Panc1 (cell line): Measurements from ENCODE around the gene LRP3. TPM values are rescaled to one million over a fixed set of nuclear protein-coding genes. Genes with fewer than 3 reads are reported as not detected.
"Not testable (repeated sequence)": the region's sequence is repeated elsewhere in the genome, so short reads cannot be mapped to it uniquely, and the experiment has no call there.

Source experiments
- ATAC-seq: fragments of 200-7000 bp; cut with Tn5 transposase; 2 replicates; pipeline ENCODE4 v1.9.1; 2020; ENCODE audit warnings: mild to moderate bottlenecking, moderate library complexity
- BruUV-seq: library from RNA; stranded (reverse); fragments of 400-500 nt; replicated peaks from 2 replicates; lab custom pipeline; 2021; lab: Mats Ljungman, UMichigan
- CTCF ChIA-PET: fragments of 300-600 bp; sonication (Branson Sonifier 250); formaldehyde crosslinking; loops from one replicate; lab custom pipeline; 2022; ENCODE audit warnings: antibody characterized with exemption; lab: Charles Lee
- POLR2A ChIA-PET: fragments of 300-600 bp; sonication (Branson Sonifier 250); formaldehyde crosslinking; loops from one replicate; lab custom pipeline; 2022; ENCODE audit warnings: antibody characterized with exemption; lab: Charles Lee
- DNase-seq: peaks from one replicate; pipeline ENCODE4 v3.0.0-alpha.2; 2010; ENCODE audit warnings: low read depth, low spot score
- H3K27ac ChIP-seq: 2 replicates; pipeline ENCODE4 v1.5.1; 2011; ENCODE audit warnings: mild to moderate bottlenecking, low read length, inconsistent platforms
- H3K27me3 ChIP-seq: fragments of 200-500 bp; sonication (Bioruptor generic); 2 replicates; pipeline ENCODE4 v1.6.0; 2014; ENCODE audit warnings: low read length, inconsistent platforms; ENCODE audit not compliant: control insufficient read depth, insufficient read depth
- H3K36me3 ChIP-seq: fragments of 200-500 bp; sonication (Bioruptor generic); 2 replicates; pipeline ENCODE4 v1.5.1; 2014; ENCODE audit warnings: inconsistent platforms, mild to moderate bottlenecking, low read length, moderate library complexity; ENCODE audit not compliant: control insufficient read depth, insufficient read depth
- H3K4me1 ChIP-seq: 2 replicates; pipeline ENCODE4 v1.5.1; 2011; ENCODE audit warnings: inconsistent platforms, mild to moderate bottlenecking, low read length, moderate library complexity; ENCODE audit not compliant: control insufficient read depth, insufficient read depth
- H3K4me3 ChIP-seq, 2 experiments: 2 replicates each; pipeline ENCODE4 v1.5.1; 2011 to 2012; ENCODE audit warnings: low read depth in 2 of 2, low read length in 2 of 2, mild to moderate bottlenecking in 2 of 2, inconsistent platforms in 1 of 2, moderate library complexity in 1 of 2
- H3K9me3 ChIP-seq: fragments of 200-500 bp; sonication (Bioruptor generic); 2 replicates; pipeline ENCODE4 v1.5.1; 2014; ENCODE audit warnings: low read depth, mild to moderate bottlenecking, inconsistent platforms, low read length, moderate library complexity; ENCODE audit not compliant: control insufficient read depth, insufficient read depth
- POLR2AphosphoS5 ChIP-seq: IDR thresholded peaks from 2 replicates; pipeline ENCODE4 v1.6.1; 2012; ENCODE audit warnings: mild to moderate bottlenecking, low read depth, low read length, moderate library complexity
- REST ChIP-seq, 2 experiments: IDR thresholded peaks; 2 replicates each; pipeline ENCODE4 v1.6.1; 2011 to 2012; ENCODE audit warnings: low read depth in 2 of 2, control low read depth in 1 of 2, low read length in 1 of 2, mild to moderate bottlenecking in 1 of 2, moderate library complexity in 1 of 2; ENCODE audit not compliant: insufficient read depth in 1 of 2
- SIN3A ChIP-seq: IDR thresholded peaks from 2 replicates; pipeline ENCODE4 v1.6.1; 2012; ENCODE audit warnings: low read depth, mild to moderate bottlenecking, low read length, moderate library complexity, borderline replicate concordance; ENCODE audit not compliant: insufficient read depth
- TCF7L2 ChIP-seq: IDR thresholded peaks from 2 replicates; pipeline ENCODE4 v1.6.1; 2011; ENCODE audit warnings: mild to moderate bottlenecking, low read depth, low read length, inconsistent platforms
- in situ Hi-C: cut with HindIII; loops from 2 replicates; pipeline ENCODE4 v1.10.0; 2016; ENCODE audit warnings: low sequenced_read_pairs, low pct_unique_long_range_greater_than_20kb
- intact Hi-C: fragments of 100-400 bp; cut with micrococcal nuclease; formaldehyde crosslinking; loops from one replicate; pipeline ENCODE4 v1.10.0; 2022; ENCODE audit not compliant: unreplicated experiment
- total RNA-seq: library from RNA; stranded (reverse); gene quantifications from one replicate; pipeline ENCODE4 v1.2.1, GENCODE V29; 2021; ENCODE audit not compliant: unreplicated experiment
- TF ChIP-seq, protein P1 (sequence below): fragments of 450-650 bp; IDR thresholded peaks from 2 replicates; pipeline ENCODE4 v1.5.1; 2017; ENCODE audit warnings: mild to moderate bottlenecking

Gene LRP3
- total RNA-seq, 1 experiment from 2014 or later = 28.6 TPM

GRCh38 chr19:33152176-33152575 lies 42.0 kb upstream of the LRP3 start:
- Histone ChIP-seq H3K9me3 (no peaks in the 10 kb centered on the region), H3K4me1 (no peaks in the 10 kb centered on the region), H3K4me3 (no peak overlapping the region), H3K36me3 (no peaks in the 10 kb centered on the region), H3K27ac (no peak overlapping the region), H3K27me3 (no peaks in the 10 kb centered on the region)
- no TSS peak for BruUV-seq
- TF ChIP-seq, protein P1, sequence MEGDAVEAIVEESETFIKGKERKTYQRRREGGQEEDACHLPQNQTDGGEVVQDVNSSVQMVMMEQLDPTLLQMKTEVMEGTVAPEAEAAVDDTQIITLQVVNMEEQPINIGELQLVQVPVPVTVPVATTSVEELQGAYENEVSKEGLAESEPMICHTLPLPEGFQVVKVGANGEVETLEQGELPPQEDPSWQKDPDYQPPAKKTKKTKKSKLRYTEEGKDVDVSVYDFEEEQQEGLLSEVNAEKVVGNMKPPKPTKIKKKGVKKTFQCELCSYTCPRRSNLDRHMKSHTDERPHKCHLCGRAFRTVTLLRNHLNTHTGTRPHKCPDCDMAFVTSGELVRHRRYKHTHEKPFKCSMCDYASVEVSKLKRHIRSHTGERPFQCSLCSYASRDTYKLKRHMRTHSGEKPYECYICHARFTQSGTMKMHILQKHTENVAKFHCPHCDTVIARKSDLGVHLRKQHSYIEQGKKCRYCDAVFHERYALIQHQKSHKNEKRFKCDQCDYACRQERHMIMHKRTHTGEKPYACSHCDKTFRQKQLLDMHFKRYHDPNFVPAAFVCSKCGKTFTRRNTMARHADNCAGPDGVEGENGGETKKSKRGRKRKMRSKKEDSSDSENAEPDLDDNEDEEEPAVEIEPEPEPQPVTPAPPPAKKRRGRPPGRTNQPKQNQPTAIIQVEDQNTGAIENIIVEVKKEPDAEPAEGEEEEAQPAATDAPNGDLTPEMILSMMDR = no peak
- TF ChIP-seq SIN3A (no peak), POLR2AphosphoS5 (no peak), TCF7L2 (no peak), REST (IDR thresholded peaks at IDR 0.05; ENCODE audit: insufficient read depth in 1 of 2, low read depth in 2 of 2, low read length in 1 of 2) (no peak)
- CTCF ChIA-PET = interaction anchor here (0.6 kb wide), 1 partner anchor 471 kb away, joined by 5 read pairs; no protein-coding TSS in a partner anchor
- no peak for DNase-seq
- POLR2A ChIA-PET = interaction anchor here (0.6 kb wide), 1 partner anchor 71 kb away, joined by 8 read pairs; no protein-coding TSS in a partner anchor
- intact Hi-C loops (no loop called here), in situ Hi-C loops (no loop called here)
- ATAC-seq = no peak

DNA sequence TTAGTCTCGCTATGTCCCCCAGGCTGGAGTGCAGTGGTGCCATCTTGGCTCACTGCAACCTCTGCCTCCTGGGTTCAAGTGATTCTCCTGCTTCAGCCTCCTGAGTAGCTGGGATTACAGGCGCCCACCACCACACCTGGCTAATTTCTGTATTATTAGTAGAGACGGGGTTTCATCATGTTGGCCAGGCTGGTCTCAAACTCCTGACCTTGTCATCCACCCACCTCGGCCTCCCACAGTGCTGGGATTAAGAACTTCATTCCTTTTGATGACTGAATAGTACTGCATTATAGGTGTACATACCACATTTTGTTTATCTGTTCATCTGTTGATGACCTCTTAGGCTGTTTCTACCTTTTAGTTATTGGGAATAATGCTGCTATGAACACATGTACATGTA lies 41.5 kb upstream of the LRP3 start:
- H3K27ac ChIP-seq, H3K4me3 ChIP-seq, ATAC-seq, H3K9me3 ChIP-seq, POLR2A ChIA-PET, DNase-seq, BruUV-seq, H3K36me3 ChIP-seq, H3K27me3 ChIP-seq, H3K4me1 ChIP-seq, intact Hi-C loops, in situ Hi-C loops: not testable (repeated sequence)
- CTCF ChIA-PET = interaction anchor here (0.6 kb wide), 1 partner anchor 221 kb away, joined by 3 read pairs; the partner anchor contains the start of gene CEBPG

DNA sequence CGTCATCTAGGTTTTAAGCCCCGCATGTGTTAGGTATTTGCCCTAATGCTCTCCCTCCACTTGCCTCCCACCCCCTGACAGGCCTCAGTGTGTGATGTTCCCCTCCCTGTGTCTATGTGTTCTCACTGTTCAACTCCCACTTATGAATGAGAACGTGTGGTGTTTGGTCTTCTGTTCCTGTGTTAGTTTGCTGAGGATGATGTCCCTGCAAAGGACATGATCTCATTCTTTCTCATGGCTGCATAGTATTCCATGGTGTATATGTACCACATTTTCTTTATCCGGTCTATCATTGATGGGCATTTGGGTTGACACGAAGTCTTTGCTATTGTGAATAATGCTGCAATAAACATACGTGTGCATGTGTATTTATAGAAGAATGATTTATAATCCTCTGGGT lies 39.8 kb upstream of the LRP3 start:
- H3K27me3 ChIP-seq, CTCF ChIA-PET, H3K4me3 ChIP-seq, BruUV-seq, DNase-seq, H3K27ac ChIP-seq, in situ Hi-C loops, intact Hi-C loops, ATAC-seq, H3K36me3 ChIP-seq, H3K9me3 ChIP-seq, H3K4me1 ChIP-seq, POLR2A ChIA-PET: not testable (repeated sequence)
